B cell (primary cell): Measurements from ENCODE around the gene SLC39A11. TPM values are rescaled to one million over a fixed set of nuclear protein-coding genes. Genes with fewer than 3 reads are reported as not detected.

Experiments
- ATAC-seq: fragments of 200-7000 bp; cut with Tn5 transposase; one replicate; pipeline ENCODE4 v1.10.0; 2021; ENCODE audit warnings: low read depth, mild to moderate bottlenecking, moderate number of reproducible peaks, moderate library complexity
- CTCF ChIA-PET: fragments of 350-600 bp; sonication (Branson Sonifier 250); formaldehyde crosslinking; loops from one replicate; lab custom pipeline; 2021; ENCODE audit warnings: antibody characterized with exemption, inconsistent platforms; lab: Charles Lee
- POLR2A ChIA-PET: fragments of 350-600 bp; sonication (Branson Sonifier 250); formaldehyde crosslinking; loops from one replicate; lab custom pipeline; 2021; ENCODE audit warnings: antibody characterized with exemption; lab: Charles Lee
- DNase-seq: peaks from one replicate; pipeline ENCODE4 v3.0.0; 2013
- H2AFZ ChIP-seq: 2 replicates; pipeline ENCODE4 v1.6.1; 2012; ENCODE audit warnings: mild to moderate bottlenecking, low read depth, low read length; ENCODE audit not compliant: insufficient read depth, poor library complexity, severe bottlenecking
- H3K27ac ChIP-seq, 2 donors: 1 replicate in 1 of 2; 2 replicates in 1 of 2; pipeline ENCODE4 v1.5.1; 2012 to 2013; ENCODE audit warnings: low read length in 2 of 2, mild to moderate bottlenecking in 2 of 2, moderate library complexity in 1 of 2
- H3K27me3 ChIP-seq, 4 experiments: fragments of 200-600 bp in 1 of 4; sonication (generic) in 1 of 4; replicated peaks in 1 of 4; 1 replicate in 2 of 4; 2 replicates in 2 of 4; pipeline versions ENCODE4 v1.6.1 to v1.7.0; 2013 to 2016; ENCODE audit warnings: low read length in 3 of 4, mild to moderate bottlenecking in 2 of 4, mixed read lengths in 1 of 4, moderate library complexity in 1 of 4; ENCODE audit not compliant: insufficient read depth in 4 of 4, control insufficient read depth in 3 of 4; ENCODE audit errors: control extremely low read depth in 1 of 4
- H3K36me3 ChIP-seq, 2 experiments: replicated peaks in 1 of 2; 1 replicate in 1 of 2; 2 replicates in 1 of 2; pipeline versions ENCODE4 v1.6.1 to v1.7.1; 2013; ENCODE audit warnings: low read length in 1 of 2; ENCODE audit not compliant: insufficient read depth in 2 of 2, control insufficient read depth in 1 of 2; ENCODE audit errors: control extremely low read depth in 1 of 2, extremely low read depth in 1 of 2
- H3K4me1 ChIP-seq, 2 donors: fragments of 200-600 bp in 1 of 2; sonication (generic) in 1 of 2; 1 replicate in 1 of 2; 2 replicates in 1 of 2; pipeline versions ENCODE4 v1.5.1 to v1.6.1; 2013 to 2017; ENCODE audit warnings: low read length in 2 of 2; ENCODE audit not compliant: control insufficient read depth in 2 of 2, insufficient read depth in 2 of 2
- H3K4me2 ChIP-seq: replicated peaks from 2 replicates; pipeline ENCODE3; 2012; ENCODE audit warnings: mild to moderate bottlenecking, low read depth, low read length; ENCODE audit not compliant: poor library complexity, severe bottlenecking
- H3K4me3 ChIP-seq, 5 experiments: fragments of 200-600 bp in 1 of 5; sonication (generic) in 1 of 5; 1 replicate in 3 of 5; 2 replicates in 2 of 5; pipeline versions ENCODE4 v1.5.1 to v1.7.0; 2011 to 2016; ENCODE audit warnings: low read length in 4 of 5, mild to moderate bottlenecking in 4 of 5, low read depth in 2 of 5, control low read depth in 1 of 5, moderate library complexity in 1 of 5; ENCODE audit not compliant: insufficient read depth in 1 of 5; ENCODE audit errors: control extremely low read depth in 1 of 5, extremely low read depth in 1 of 5
- H3K79me2 ChIP-seq: fragments of 200-600 bp; sonication (generic); one replicate; pipeline ENCODE4 v1.6.0; 2016; ENCODE audit warnings: low read length; ENCODE audit not compliant: control insufficient read depth, insufficient read depth
- H3K9ac ChIP-seq: fragments of 200-600 bp; sonication (generic); 2 replicates; pipeline ENCODE4 v1.6.1; 2017; ENCODE audit warnings: mild to moderate bottlenecking, low read length, moderate library complexity
- H3K9me3 ChIP-seq, 3 donors: one replicate each; pipeline versions ENCODE4 v1.6.1 to v1.7.1; 2013; ENCODE audit warnings: low read length in 2 of 3; ENCODE audit not compliant: control insufficient read depth in 2 of 3, insufficient read depth in 1 of 3; ENCODE audit errors: control extremely low read depth in 1 of 3
- H4K20me1 ChIP-seq: 2 replicates; pipeline ENCODE4 v1.6.0; 2012; ENCODE audit warnings: mild to moderate bottlenecking, low read length; ENCODE audit not compliant: insufficient read depth, control insufficient read depth, poor library complexity, severe bottlenecking
- H3K27ac Mint-ChIP-seq: one replicate; pipeline ENCODE4 v1.8.0; 2021; ENCODE audit warnings: mixed read lengths
- H3K27me3 Mint-ChIP-seq: one replicate; pipeline ENCODE4 v1.8.0; 2021; ENCODE audit warnings: mixed read lengths
- H3K4me1 Mint-ChIP-seq: one replicate; pipeline ENCODE4 v1.8.0; 2021; ENCODE audit warnings: mixed read lengths
- H3K4me3 Mint-ChIP-seq: one replicate; pipeline ENCODE4 v1.8.0; 2021; ENCODE audit warnings: mixed read lengths
- H3K9me3 Mint-ChIP-seq: one replicate; pipeline ENCODE4 v1.8.0; 2022; ENCODE audit warnings: mixed read lengths; ENCODE audit not compliant: insufficient read depth
- CTCF ChIP-seq: fragments of 200-600 bp; IDR thresholded peaks from one replicate; pipeline ENCODE4 v1.8.0; 2022; ENCODE audit warnings: antibody characterized with exemption, mild to moderate bottlenecking
- EZH2 ChIP-seq: IDR thresholded peaks from 2 replicates; pipeline ENCODE4 v1.6.1; 2012; ENCODE audit warnings: borderline replicate concordance, low read depth, mild to moderate bottlenecking, moderate library complexity, low read length; ENCODE audit not compliant: insufficient read depth, poor library complexity, severe bottlenecking
- WGBS: methylation state at CpG from one replicate; pipeline ENCODE4 v1.1.5; 2013; ENCODE audit warnings: missing lambda C conversion rate; ENCODE audit not compliant: insufficient coverage; 5-methylcytosine and 5-hydroxymethylcytosine counted together
- intact Hi-C: fragments of 100-400 bp; cut with micrococcal nuclease; formaldehyde crosslinking; loops from one replicate; pipeline ENCODE4 v1.10.0; 2022
- polyA plus RNA-seq: library from polyadenylated mRNA; depleted of rRNA; stranded (reverse); fragments of >200 nt; gene quantifications from 2 replicates; pipeline ENCODE4 v1.2.3, GENCODE V29; 2012
- total RNA-seq, 2 donors: library from RNA; stranded (reverse); fragments of 120-200 nt in 1 of 2; gene quantifications; 1 replicate in 1 of 2; 2 replicates in 1 of 2; pipeline versions ENCODE4 v1.2.3 to v1.2.4, GENCODE V29; 2013 to 2022

The SLC39A11 gene
- total and polyA plus RNA-seq, 2 donors (not counting 1 experiment from before 2014, with no cell fraction given), result 6.9 to 39.6 TPM

GRCh38 chr17:73072219-73072962, 20.1 kb downstream of the SLC39A11 start:
- intact Hi-C loops, result no loop called here
- no peaks in the 10 kb centered on the region for H3K4me1 ChIP-seq
- no peaks in the 10 kb centered on the region for H3K79me2 ChIP-seq
- WGBS, result 22% methylated on average over 5 of the region's 14 CpGs
- CTCF ChIA-PET, result no interaction called here
- ATAC-seq (no peak), DNase-seq (no peak)
- TF ChIP-seq CTCF (no peak), EZH2 (no peak)
- Mint-ChIP-seq H3K4me3 (no peak overlapping the region), H3K27me3 (no peaks in the 10 kb centered on the region), H3K27ac (no peak overlapping the region), H3K9me3 (no peaks in the 10 kb centered on the region), H3K4me1 (peaks cover 2% of the 10 kb centered on the region)
- no peak overlapping the region for H3K9ac ChIP-seq
- H2AFZ ChIP-seq, result no peak overlapping the region
- no peaks in the 10 kb centered on the region for H3K27me3 ChIP-seq
- H3K27ac ChIP-seq, result no peak overlapping the region
- no peak overlapping the region for H3K4me2 ChIP-seq
- H3K36me3 ChIP-seq, result peaks cover 0 to 8% of the 10 kb centered on the region in 2 experiments
- POLR2A ChIA-PET, result no interaction called here
- no peak overlapping the region for H3K4me3 ChIP-seq
- no peaks in the 10 kb centered on the region for H3K9me3 ChIP-seq
- H4K20me1 ChIP-seq, result no peaks in the 10 kb centered on the region

DNA sequence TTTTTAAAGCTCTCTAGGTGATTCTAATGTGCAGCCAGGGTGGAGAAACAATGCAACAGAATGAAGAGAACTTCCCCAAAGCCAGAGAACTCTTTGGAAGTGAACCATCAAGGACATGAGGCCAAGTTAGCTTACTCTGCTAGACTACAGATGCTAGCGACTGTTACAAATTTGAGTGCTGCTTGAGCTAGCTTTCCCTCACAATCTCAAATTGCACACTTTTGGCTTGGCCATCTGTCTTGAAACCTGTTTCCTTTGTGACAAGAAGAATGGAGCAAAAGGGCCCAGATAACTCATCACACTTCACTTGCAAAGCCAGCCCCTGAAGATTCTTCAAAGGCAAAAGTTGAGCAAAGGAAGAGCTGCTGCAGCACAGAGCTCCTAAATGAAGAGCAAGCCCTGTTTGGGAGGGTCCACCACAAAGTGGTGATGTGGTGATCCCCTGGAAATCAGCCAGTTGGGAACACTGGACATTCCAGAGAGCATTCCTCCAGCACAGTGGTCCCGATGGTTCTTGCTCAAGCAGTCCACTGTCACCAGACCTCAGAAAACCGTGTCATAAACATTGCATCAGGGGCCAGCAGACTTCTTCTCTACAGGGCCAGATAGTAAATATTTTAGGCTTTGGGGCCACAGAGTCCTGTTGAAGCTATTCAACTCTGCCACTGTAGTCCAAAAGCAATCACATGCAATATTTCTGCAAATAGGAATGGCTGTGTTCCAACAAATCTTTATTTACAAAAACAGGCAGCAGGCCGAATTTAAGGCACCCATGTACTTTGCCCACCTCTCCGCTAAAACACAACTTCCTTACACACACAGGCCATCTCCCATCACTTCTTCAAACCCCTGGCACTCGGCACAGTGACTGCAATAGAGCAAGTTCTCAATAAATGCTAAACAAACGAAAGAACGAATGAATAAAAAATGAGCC, 21.2 kb downstream of the SLC39A11 start:
- WGBS, result 98% methylated on average over 6 of the region's 8 CpGs
- CTCF ChIA-PET, result no interaction called here
- TF ChIP-seq EZH2 (no peak), CTCF (no peak)
- Histone ChIP-seq H4K20me1 (no peaks in the 10 kb centered on the region), H3K9me3 (no peaks in the 10 kb centered on the region), H2AFZ (no peak overlapping the region), H3K27me3 (no peaks in the 10 kb centered on the region), H3K9ac (no peak overlapping the region), H3K4me1 (no peaks in the 10 kb centered on the region), H3K36me3 (peaks cover 0 to 8% of the 10 kb centered on the region in 2 experiments), H3K27ac (no peak overlapping the region), H3K4me2 (no peak overlapping the region), H3K4me3 (no peak overlapping the region), H3K79me2 (no peaks in the 10 kb centered on the region)
- intact Hi-C loops, result no loop called here
- peaks cover 2% of the 10 kb centered on the region for H3K4me1 Mint-ChIP-seq
- ATAC-seq (no peak), DNase-seq (no peak)
- no peak overlapping the region for H3K27ac Mint-ChIP-seq
- POLR2A ChIA-PET, result no interaction called here
- H3K9me3 Mint-ChIP-seq, result no peaks in the 10 kb centered on the region
- no peaks in the 10 kb centered on the region for H3K27me3 Mint-ChIP-seq
- H3K4me3 Mint-ChIP-seq, result no peak overlapping the region
